ENCODE results near the gene NELL1. TPM values are rescaled to one million over a fixed set of nuclear protein-coding genes. Genes with fewer than 3 reads are reported as not detected.

The NELL1 gene
- polyA plus RNA-seq, 1 experiment = not detected

DNA sequence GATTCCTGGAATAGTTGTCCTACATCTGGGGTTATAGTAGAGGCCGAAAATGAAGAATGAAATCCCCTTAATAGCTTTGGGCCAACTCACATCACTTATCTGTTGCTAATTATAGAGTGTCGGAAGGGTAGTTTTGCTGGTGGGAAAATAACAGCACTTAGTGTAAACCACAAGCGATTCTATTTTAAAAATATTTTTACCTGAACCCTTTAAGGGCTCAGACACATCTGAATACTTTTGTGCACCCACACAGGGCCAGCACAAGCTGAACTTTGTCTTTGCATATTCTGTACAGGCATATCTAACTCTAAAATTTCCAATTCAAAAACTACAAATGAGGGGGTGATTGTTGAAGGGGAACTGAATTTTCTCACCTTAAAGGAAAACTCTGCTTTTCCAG lies 42.4 kb upstream of the NELL1 start:
- Histone ChIP-seq H3K4me3 (ENCODE audit: low read depth, low read length) (no peak overlapping the region), H3K9me3 (ENCODE audit: control insufficient read depth, insufficient read depth, low read length) (no peaks in the 10 kb centered on the region), H3K27ac (ENCODE audit: low read depth, low read length) (no peak overlapping the region), H3K27me3 (ENCODE audit: control insufficient read depth, insufficient read depth, low read length) (no peaks in the 10 kb centered on the region)
- TF ChIP-seq, protein P1, sequence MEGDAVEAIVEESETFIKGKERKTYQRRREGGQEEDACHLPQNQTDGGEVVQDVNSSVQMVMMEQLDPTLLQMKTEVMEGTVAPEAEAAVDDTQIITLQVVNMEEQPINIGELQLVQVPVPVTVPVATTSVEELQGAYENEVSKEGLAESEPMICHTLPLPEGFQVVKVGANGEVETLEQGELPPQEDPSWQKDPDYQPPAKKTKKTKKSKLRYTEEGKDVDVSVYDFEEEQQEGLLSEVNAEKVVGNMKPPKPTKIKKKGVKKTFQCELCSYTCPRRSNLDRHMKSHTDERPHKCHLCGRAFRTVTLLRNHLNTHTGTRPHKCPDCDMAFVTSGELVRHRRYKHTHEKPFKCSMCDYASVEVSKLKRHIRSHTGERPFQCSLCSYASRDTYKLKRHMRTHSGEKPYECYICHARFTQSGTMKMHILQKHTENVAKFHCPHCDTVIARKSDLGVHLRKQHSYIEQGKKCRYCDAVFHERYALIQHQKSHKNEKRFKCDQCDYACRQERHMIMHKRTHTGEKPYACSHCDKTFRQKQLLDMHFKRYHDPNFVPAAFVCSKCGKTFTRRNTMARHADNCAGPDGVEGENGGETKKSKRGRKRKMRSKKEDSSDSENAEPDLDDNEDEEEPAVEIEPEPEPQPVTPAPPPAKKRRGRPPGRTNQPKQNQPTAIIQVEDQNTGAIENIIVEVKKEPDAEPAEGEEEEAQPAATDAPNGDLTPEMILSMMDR (IDR thresholded peaks at IDR 0.05; ENCODE audit: low read depth, low read length) = no peak
- DNase-seq (ENCODE audit: low read depth, low spot score) = no peak
- ChIA-PET CTCF (interaction anchor here (0.9 to 1.4 kb wide), 2 partner anchors 17 to 21 kb away, joined by 3 to 4 read pairs; no protein-coding TSS in a partner anchor), POLR2A (no interaction called here)

DNA sequence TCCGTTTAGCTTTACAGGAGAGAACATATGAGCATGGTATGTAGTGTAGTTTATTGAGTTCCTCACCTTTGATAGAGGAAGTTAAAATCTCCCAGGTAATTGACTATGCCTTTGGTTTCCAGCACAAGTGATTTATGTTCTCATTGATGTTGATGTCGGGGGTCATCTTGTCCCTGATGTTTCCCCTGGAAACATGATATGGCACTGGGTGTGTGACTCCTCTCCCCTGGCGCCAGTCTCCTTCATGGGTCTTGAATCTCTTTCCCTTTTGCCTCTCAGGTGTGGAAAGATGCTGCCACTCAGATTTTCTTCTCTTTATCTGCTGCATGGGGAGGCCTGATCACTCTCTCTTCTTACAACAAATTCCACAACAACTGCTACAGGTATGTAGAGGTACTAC lies 41.7 kb upstream of the NELL1 start:
- Histone ChIP-seq H3K27me3 (ENCODE audit: control insufficient read depth, insufficient read depth, low read length) (no peaks in the 10 kb centered on the region), H3K9me3 (ENCODE audit: control insufficient read depth, insufficient read depth, low read length) (no peaks in the 10 kb centered on the region), H3K27ac (ENCODE audit: low read depth, low read length) (no peak overlapping the region), H3K4me3 (ENCODE audit: low read depth, low read length) (no peak overlapping the region)
- ChIA-PET POLR2A (no interaction called here), CTCF (interaction anchor here (0.9 to 1.4 kb wide), 2 partner anchors 18 to 20 kb away, joined by 3 to 4 read pairs; no protein-coding TSS in a partner anchor)
- DNase-seq (ENCODE audit: low read depth, low spot score) = no peak
- TF ChIP-seq, protein P1 (IDR thresholded peaks at IDR 0.05; ENCODE audit: low read depth, low read length) = no peak

DNA sequence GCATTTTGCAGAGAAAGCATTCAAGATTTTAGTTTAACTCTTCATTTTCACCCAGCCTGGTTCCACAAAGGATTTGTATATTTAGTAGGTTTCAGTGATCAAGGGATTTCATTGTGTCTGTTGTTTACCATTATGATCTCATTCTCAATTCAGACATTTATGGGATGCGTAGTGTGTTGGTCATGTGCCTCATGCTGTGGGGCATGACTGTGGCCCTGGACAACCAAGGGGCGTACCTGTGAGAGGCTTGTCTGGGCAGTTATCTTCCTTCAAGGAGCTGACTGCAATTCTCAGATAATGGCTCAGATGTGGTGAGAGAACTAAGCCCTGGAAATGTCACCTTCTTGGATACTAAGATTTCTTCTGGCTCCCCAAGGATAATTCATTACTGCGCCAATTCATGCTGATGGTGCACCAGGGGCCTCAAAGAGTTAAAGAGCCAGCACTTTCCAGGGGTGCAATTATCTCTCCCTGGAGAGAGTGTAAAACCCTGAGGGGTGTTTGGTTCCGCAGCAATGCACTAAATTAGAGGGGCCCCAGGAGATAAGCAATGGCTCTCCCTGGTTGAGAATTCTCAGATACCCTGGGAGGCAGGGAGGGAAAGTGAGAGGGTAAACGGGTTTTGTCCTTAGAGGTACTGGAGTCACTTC lies 37.7 kb upstream of the NELL1 start:
- H3K9me3 ChIP-seq (ENCODE audit: control insufficient read depth, insufficient read depth, low read length) = no peaks in the 10 kb centered on the region
- TF ChIP-seq, protein P1 (IDR thresholded peaks at IDR 0.05; ENCODE audit: low read depth, low read length) = no peak
- POLR2A ChIA-PET = no interaction called here

DNA sequence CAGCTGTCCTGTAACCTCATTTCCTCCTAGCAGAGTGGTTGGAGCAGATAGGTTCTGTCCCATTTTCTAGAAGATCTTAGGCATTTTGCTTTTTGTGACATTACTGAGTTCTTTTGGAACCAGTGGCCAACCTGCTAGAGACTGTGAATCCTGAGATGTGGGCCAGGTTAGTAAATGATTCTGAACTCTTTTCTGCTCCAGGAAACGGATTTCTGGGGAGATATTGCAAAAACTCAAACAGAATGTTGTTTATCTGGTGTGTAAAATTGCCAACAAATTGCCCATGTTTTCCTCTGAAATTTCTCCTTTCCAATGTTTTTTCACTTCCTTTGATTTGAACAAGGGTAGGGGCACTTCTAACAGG lies 37.2 kb upstream of the NELL1 start:
- H3K27me3 ChIP-seq (ENCODE audit: control insufficient read depth, insufficient read depth, low read length) = no peaks in the 10 kb centered on the region
- H3K4me3 ChIP-seq (ENCODE audit: low read depth, low read length) = no peak overlapping the region
- CTCF ChIA-PET = no interaction called here
- TF ChIP-seq, protein P1 (IDR thresholded peaks at IDR 0.05; ENCODE audit: low read depth, low read length) = no peak
- no peak overlapping the region for H3K27ac ChIP-seq (ENCODE audit: low read depth, low read length)
- POLR2A ChIA-PET = no interaction called here
- no peaks in the 10 kb centered on the region for H3K9me3 ChIP-seq (ENCODE audit: control insufficient read depth, insufficient read depth, low read length)
- no peak for DNase-seq (ENCODE audit: low read depth, low spot score)

More for the DNA sequence above, 37.7 kb upstream of the NELL1 start:
- Histone ChIP-seq H3K4me3 (ENCODE audit: low read depth, low read length) (no peak overlapping the region), H3K27me3 (ENCODE audit: control insufficient read depth, insufficient read depth, low read length) (no peaks in the 10 kb centered on the region), H3K27ac (ENCODE audit: low read depth, low read length) (no peak overlapping the region)
- CTCF ChIA-PET = no interaction called here
- DNase-seq (ENCODE audit: low read depth, low spot score) = no peak

DNA sequence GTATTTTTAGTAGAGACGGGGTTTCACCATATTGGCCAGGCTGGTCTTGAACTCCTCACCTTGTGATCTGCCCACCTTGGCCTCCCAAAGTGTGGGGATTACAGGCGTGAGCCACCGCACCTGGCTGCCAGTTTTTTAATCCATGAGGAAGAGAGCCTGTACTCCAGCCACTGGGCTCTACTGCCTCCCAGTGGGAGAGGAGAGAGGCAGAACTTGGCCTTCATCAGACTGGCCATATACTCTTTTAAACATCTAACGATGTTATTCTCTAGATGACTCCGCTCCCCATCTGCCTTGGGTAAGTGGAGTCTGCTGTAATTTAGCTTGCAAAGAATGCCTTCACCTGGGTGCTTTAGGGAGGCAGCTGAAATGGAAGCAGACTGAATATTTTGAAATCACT lies 35.3 kb upstream of the NELL1 start:
- H3K27ac ChIP-seq (ENCODE audit: low read depth, low read length) = no peak overlapping the region
- no peaks in the 10 kb centered on the region for H3K27me3 ChIP-seq (ENCODE audit: control insufficient read depth, insufficient read depth, low read length)
- ChIA-PET POLR2A (no interaction called here), CTCF (no interaction called here)
- no peaks in the 10 kb centered on the region for H3K9me3 ChIP-seq (ENCODE audit: control insufficient read depth, insufficient read depth, low read length)
- TF ChIP-seq, protein P1 (IDR thresholded peaks at IDR 0.05; ENCODE audit: low read depth, low read length) = no peak
- no peak for DNase-seq (ENCODE audit: low read depth, low spot score)
- no peak overlapping the region for H3K4me3 ChIP-seq (ENCODE audit: low read depth, low read length)
